ENCODE measurements around the gene FLT3.
"Not testable (repeated sequence)": the region's sequence is repeated elsewhere in the genome, so short reads cannot be mapped to it uniquely, and the experiment has no call there.

FLT3 gene

DNA sequence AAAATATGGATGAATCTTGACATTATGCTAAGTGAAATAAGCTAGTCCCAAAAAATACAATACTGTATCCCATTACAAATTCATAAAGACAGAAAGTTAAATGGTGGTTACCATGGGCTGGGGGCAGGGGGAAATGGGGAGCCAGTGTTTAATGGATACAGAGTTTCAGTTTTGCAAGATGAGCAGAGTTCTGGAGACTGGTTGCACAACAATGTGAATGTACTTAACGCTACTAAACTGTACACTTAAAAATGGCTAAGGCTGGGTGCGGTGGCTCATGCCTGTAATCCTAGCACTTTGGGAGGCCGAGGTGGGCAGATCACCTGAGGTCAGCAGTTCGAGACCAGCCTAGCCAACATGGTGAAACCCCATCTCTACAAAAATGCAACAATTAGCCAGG, 1.5 kb upstream of the FLT3 start:
- FAIRE-seq; DNase-seq (ENCODE audit: insufficient read length, low spot score): not testable (repeated sequence)

GRCh38 chr13:28099396-28100149, 803 bp downstream of the FLT3 start:
- no peak for FAIRE-seq
- DNase-seq (ENCODE audit: insufficient read length, low spot score) = no peak

DNA sequence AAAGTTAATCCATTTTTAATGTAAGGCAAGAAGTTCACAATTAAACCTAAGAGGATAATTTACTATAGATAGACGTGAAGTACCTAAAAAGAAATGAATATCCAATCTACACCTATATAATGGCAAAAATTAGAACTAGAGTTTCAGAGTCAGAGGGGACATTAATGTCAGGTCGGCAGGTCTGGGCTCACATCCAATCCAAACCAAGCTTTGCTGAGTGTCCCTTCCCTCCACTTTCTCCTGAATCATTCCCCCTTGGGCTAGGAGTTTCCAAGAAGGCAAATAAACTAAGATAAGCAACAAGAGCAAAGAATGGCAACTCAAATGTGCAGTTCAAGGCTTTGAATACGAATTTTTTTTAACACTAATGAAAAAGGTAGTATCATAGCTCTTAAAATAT, 2.9 kb downstream of the FLT3 start:
- DNase-seq (ENCODE audit: insufficient read length, low spot score) (no peak), FAIRE-seq (no peak)

GRCh38 chr13:28094306-28094705, 6.1 kb downstream of the FLT3 start:
- DNase-seq (ENCODE audit: insufficient read length, low spot score) = no peak
- no peak for FAIRE-seq

DNA sequence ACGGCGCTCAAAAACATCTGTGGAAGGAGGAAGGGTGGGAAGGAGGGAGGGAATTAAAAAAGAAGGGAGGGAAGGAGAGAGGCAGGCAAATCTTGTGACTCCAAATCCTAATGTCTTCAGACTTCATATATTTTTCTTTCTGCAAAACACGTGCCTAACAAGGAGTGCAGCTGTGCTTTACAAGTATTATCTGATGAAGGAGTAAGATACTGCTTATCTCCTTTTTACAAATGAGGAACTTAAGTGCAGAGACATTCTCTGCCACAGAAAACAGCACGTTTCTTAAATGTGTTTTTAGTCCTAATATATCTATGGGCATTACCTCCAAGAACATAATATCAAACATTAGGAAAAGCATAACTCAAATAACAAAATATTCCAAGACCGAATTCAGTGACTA, 6.5 kb downstream of the FLT3 start:
- FAIRE-seq (no peak), DNase-seq (ENCODE audit: insufficient read length, low spot score) (no peak)

DNA sequence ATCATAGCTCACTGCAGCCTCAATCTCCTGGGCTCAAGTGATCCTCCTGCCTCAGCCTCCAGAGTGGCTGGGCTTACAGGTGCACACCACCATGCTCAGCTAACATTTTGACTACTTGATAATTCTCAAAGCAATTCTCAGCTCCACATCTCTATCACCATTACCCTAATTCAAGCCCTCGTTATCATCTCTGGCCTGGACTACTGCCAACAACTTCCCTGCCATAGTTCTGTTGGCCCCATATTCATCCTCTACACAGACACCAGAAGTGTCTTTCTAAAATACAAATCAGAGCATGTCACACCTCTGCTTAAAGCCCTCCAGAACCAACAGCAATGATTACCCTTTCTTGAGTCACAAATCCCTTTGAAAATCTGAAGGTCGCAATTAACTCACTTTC, 7.9 kb downstream of the FLT3 start:
- FAIRE-seq = no peak
- DNase-seq (ENCODE audit: insufficient read length, low spot score) = no peak

GRCh38 chr13:28089065-28089464, 11.3 kb downstream of the FLT3 start:
- DNase-seq (ENCODE audit: insufficient read length, low spot score) (no peak), FAIRE-seq (no peak)

DNA sequence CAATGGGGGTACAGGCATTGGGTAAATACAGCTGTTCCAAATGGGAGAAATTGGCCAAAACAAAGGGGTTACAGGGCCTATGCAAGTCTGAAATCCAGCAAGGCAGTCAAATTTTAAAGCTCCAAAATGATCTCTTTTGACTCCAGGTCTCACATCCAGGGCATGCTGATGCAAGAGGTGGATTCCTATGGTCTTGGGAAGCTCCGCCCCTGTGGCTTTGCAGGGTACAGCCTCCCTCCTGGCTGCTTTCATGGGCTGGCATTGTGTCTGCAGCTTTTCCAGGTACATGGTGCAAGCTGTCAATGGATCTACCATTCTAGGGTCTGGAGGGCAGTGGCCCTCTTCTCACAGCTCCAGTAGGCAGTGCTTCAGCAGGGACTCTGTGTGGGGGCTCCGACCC, 22.6 kb downstream of the FLT3 start:
- not testable (repeated sequence) for FAIRE-seq

DNA sequence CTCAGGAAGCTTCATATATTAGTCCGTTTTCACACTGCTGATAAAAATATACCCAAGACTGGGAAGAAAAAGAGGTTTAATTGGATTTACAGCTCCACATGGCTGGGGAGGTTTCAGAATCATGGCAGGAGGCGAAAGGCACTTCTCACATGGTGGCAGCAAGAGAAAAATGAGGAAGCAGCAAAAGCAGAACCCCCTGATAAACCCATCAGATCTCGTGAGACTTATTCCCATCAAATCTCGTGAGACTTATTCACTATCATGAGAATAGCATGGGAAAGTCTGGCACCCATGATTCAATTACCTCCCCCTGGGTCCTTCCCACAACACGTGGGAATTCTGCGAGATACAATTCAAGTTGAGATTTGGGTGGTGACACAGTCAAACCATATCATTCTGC, 23.1 kb downstream of the FLT3 start:
- no peak for FAIRE-seq
- DNase-seq (ENCODE audit: insufficient read length, low spot score) = no peak

More for the DNA sequence above, 22.6 kb downstream of the FLT3 start:
- not testable (repeated sequence) for DNase-seq (ENCODE audit: insufficient read length, low spot score)

DNA sequence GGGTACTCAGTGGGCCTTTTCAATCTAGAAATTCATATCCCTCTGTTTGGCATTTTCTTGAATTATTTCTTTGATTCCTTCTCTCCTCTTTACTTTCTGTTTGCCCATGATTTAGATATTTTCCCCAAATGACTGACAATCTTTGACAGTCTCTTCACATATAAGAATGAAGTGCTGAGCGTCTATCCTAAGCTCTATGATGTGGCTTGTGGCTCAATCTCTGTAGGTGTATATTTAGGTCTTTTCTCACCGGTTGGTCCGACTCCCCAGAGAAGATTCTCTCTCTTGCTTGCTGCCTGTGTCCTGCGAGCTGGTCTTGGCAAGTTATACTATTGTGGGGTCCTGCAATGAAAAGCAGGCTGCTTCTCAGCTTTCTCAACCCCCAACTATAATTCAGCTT, 29.0 kb downstream of the FLT3 start:
- FAIRE-seq = no peak
- no peak for DNase-seq (ENCODE audit: insufficient read length, low spot score)

GRCh38 chr13:28067491-28067890, 32.9 kb downstream of the FLT3 start:
- FAIRE-seq (no peak), DNase-seq (ENCODE audit: insufficient read length, low spot score) (no peak)

GRCh38 chr13:28058866-28059613, 41.3 kb downstream of the FLT3 start:
- FAIRE-seq = no peak
- DNase-seq (ENCODE audit: insufficient read length, low spot score) = peak; percentile 22

DNA sequence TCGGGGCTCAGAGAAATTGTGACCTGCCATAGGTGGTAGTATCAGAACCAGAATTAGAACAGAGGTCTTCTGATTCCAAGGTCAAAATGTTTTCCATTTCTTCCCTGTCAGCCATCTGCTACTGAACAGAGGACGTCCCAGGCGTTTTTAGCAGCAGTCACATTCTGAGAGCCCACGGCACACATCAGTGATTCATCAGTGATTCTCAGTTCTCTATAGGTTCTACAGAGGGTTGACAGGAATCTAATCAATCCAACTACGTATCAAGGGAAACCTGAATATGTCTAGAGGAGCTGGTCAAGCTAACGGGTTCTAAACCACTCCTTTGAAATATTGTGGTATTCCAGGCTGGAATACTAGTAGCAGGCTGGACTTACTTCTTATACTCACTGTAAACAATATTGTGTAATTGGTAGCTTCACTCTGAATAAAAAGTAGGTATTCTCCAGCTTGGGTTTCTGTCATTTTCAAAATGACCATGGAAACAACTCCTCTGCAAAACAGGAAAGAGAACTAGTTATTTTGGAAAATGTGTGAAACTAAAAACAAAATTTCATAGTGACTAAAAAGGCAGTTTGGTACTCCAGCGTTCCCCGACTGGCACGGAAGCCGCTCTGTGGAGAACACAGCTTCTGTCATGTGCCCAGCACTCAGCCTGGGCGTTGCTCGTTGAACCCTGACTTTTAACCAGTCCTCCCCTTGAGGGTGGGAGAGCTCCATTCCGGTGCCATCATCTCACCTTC, 43.2 kb downstream of the FLT3 start:
- DNase-seq (ENCODE audit: insufficient read length, low spot score) (no peak), FAIRE-seq (no peak)

DNA sequence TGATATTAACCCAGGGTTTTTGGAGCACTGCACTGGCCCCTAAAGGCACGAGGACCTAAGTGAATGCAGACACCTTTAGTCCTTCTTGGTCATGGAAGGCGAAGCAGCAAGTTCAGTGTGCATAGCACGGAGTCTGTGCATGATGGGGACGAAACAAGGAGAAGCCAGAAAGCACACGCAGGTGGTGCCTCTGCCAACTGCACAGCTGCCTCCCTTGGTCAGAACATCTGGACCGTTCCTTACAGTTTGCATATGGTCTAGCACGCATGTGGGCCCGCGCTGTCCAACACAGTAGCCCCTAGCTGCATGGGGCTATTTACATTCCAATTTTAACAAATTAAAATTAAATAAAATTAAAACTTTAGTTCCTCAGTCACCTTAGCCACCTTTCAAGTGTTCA, 44.0 kb downstream of the FLT3 start:
- DNase-seq (ENCODE audit: insufficient read length, low spot score) = no peak
- FAIRE-seq = no peak

DNA sequence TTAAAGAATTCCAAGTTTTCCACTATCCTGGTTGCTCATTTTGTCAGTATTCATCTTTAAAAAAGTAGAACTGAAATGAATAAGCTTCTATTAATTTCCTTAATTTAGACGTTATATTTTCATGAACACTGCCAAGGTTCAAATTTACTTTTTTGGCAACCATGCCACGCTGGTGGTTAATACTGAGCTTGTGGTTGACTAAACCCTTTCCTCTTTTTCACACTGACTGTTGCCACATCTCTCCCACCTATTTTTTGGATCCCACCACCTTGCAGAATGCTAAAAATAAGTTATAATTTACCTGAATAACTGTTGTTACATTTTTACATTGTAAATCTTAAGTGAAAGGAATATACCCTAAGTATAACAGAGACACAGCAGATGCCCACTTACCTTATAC, 45.0 kb downstream of the FLT3 start:
- DNase-seq (ENCODE audit: insufficient read length, low spot score) = no peak
- no peak for FAIRE-seq

DNA sequence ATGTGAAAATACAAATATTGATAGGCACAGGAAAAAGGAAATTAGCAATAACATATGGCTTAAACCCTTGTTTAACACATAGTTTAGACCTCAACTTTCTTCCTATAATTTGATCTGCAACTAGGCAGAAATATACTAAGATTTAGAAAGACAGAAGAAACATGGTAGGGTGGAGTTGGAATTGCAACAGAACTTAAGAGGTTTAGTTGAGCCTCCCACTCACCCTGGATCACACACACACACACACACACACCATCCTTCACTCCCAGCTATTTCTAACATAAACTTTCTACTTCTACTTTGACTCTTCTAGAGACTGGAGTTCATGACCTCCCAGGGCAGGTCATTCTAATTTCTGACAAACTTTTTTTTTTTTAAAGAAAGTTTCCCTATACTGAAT, 47.4 kb downstream of the FLT3 start:
- no peak for DNase-seq (ENCODE audit: insufficient read length, low spot score)
- no peak for FAIRE-seq

DNA sequence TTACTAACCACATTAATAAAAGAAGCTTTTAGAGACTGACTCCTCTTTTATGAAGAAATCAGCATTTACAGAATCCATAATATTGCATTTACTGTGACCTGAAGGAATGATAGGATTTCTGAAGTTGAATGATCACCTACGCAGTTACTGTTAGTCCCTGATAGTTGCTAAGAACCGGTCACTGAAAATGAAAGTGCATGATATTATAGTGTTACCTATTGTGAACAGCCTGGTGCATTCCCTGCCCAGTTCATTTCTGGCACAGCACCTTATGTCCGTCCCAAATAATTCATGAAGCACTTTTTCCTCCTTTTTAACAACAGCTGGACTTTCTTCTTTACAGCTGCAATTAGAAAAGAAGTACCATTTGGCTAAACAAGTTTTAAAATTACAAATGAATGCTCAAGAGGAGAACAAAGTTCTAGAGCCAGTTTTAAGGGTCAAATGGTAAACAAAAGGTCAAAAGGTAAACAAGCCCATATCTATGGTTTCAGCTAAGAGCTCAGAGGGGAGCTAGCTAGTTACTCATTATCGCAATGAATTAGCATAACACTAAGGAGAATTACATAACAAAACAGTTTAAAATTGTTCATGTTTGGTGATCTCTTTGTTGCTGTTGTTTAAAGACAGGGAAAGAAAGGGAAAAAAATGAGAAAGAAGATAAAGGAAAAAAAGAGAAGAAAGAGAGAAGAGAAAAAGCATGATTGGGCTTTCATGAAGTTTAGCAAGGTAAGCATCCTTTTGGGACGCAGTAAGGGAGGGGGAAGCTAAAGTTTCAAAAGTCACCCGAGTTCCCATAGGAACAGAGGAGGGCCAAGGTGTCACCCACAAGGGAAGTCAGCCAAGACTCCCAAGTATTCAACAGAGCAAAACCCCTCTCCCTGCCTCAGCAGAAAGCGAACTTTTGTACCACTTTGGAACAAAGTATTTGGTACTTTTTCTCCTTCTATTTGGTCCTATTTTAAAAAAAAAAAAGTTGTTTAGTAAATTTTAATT, 50.2 kb downstream of the FLT3 start:
- FAIRE-seq = no peak
- no peak for DNase-seq (ENCODE audit: insufficient read length, low spot score)

- no peak for FAIRE-seq
- DNase-seq (ENCODE audit: insufficient read length, low spot score) = no peak
These were observed 51.2 kb downstream of the FLT3 start for GRCh38 chr13:28049215-28049614.

- FAIRE-seq = no peak
These were observed 51.6 kb downstream of the FLT3 start for GRCh38 chr13:28048768-28049167.

DNA sequence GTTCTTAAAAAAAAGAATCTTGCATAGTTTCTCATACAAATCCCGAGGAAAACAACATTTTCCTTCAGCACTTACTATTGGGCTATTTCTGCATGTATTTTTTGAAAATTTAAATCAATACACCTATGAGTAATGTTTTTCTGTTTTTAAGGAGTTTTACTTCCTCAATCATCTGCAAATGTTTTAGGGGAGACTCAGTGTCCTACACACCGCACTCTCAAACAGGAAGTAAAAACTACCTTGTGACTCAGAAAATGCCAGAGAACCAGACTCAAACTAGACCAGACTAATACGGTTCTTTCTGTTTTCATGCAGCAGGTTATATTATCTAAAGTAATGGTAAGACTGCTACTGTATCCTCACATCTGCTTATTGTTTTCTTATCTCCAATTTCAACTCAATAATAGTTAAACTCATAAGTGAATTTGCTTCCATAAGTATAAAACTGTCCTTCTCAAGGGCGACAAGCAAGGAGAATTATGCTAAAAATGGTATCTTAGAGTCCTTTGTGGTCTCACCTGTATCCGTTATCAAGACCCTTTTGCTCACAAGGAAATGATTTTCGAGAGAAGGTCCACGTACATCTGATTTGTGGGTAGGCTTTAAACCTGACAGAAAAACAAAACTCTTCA, 52.5 kb downstream of the FLT3 start:
- DNase-seq (ENCODE audit: insufficient read length, low spot score) = no peak
- FAIRE-seq = no peak

More at GRCh38 chr13:28048768-28049167, 51.6 kb downstream of the FLT3 start:
- no peak for DNase-seq (ENCODE audit: insufficient read length, low spot score)
